Amniotic stem cell (primary cell): Measurements from ENCODE around the gene ARPP21.
"Not testable (repeated sequence)": the region's sequence is repeated elsewhere in the genome, so short reads cannot be mapped to it uniquely, and the experiment has no call there.

ENCODE experiments used
- DNase-seq: peaks from one replicate; lab custom pipeline; 2025; lab: John Stamatoyannopoulos, UW

Gene ARPP21

GRCh38 chr3:35781558-35781957 is 142.2 kb downstream of the ARPP21 start:
- DNase-seq: no peak

- no peak for DNase-seq
Observed at GRCh38 chr3:35782355-35782754, 143.0 kb downstream of the ARPP21 start.

GRCh38 chr3:35784169-35784568 is 144.8 kb downstream of the ARPP21 start:
- no peak for DNase-seq

GRCh38 chr3:35785234-35785888 is 146.0 kb downstream of the ARPP21 start:
- no peak for DNase-seq

GRCh38 chr3:35787936-35788335 is 148.6 kb downstream of the ARPP21 start:
- DNase-seq: no peak

- no peak for DNase-seq
Observed at GRCh38 chr3:35789042-35789831, 149.9 kb downstream of the ARPP21 start.

GRCh38 chr3:35790764-35791163 is 151.4 kb downstream of the ARPP21 start:
- DNase-seq: no peak

DNA sequence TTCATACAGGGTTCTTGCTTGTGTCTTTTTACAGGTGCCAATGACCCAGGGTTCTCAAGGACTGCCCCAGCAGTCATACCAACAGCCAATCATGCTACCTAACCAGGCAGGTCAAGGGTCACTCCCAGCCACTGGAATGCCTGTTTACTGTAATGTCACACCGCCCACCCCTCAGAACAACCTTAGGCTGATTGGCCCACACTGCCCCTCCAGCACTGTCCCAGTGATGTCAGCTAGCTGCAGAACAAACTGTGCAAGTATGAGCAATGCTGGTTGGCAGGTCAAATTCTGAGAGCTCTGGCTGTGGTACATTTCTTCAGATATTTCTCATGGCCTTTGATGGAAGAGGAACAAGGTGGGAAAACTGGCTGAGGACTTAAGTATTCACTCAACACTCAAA is 154.3 kb downstream of the ARPP21 start:
- DNase-seq: no peak

DNA sequence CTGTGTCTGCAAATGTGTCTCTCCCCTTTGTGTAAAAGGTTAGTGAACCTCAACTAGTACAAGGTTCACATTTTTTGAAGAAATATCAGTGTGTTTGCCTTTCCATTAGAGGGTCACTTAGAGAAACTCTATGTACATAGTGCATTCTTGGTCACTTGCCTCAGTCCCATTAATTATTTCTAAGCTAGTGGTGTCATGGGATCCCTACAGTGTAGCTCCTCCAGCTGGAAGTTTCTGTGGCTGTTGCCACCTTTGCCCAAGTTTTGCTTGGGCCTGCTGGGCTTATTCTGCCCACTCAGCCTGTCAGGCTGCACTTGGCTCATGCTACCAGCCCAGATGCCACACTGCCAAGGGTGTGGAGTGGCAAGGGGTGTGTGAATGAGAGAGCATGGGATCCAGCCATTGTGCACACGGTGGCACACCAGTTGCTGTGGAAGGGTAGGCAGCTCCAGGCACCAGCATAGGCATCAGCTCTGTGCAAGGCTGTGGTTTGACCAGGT is 161.7 kb downstream of the ARPP21 start:
- no peak for DNase-seq

DNA sequence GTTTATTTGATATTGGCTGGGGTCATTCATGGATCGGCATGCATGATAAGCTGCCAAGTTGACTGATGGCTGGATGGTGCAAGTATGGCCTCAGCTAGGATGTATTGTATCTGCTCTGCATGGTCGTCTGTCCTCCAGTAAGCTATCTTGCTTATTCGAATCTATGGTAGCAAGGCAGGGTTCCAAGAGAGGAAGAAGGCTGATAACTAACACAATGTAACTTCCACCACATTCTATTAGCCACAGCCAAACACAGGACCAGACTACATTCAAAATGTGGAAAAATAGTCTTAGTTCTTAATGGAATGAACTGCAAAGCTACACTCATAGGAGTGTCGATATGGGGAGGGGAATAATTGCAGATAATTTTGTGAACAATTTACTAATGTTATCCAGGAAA is 175.2 kb downstream of the ARPP21 start:
- no peak for DNase-seq

DNA sequence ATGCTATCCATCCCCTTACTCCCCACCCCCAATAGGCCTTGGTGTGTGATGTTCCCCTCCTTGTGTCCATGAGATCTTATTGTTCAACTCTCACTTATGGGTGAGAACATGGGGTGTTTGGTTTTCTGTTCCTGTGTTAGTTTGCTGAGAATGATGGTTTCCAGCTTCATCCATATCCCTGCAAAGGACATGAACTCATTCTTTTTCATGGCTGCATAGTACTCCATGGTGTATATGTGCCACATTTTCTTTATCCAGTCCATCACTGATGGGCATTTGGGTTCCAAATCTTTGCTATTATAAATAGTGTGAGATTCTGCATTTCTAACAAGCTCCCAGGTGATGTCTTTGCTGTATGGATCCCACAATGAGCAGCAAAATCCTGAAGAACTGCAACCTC is 176.5 kb downstream of the ARPP21 start:
- not testable (repeated sequence) for DNase-seq

- DNase-seq: no peak
Observed at GRCh38 chr3:35817216-35817615, 177.9 kb downstream of the ARPP21 start.

GRCh38 chr3:35832140-35832571 is 192.8 kb downstream of the ARPP21 start:
- DNase-seq: no peak
